HG03457 (cell line): ENCODE results near the gene DDX1.
"Not testable (repeated sequence)": the region's sequence is repeated elsewhere in the genome, so short reads cannot be mapped to it uniquely, and the experiment has no call there.

Experiments used
- ATAC-seq: cut with Tn5 transposase; IDR thresholded peaks from one replicate; pipeline ENCODE4 v1.9.1; 2021; ENCODE audit warnings: moderate number of reproducible peaks; ENCODE audit not compliant: unreplicated experiment

Gene DDX1

DNA sequence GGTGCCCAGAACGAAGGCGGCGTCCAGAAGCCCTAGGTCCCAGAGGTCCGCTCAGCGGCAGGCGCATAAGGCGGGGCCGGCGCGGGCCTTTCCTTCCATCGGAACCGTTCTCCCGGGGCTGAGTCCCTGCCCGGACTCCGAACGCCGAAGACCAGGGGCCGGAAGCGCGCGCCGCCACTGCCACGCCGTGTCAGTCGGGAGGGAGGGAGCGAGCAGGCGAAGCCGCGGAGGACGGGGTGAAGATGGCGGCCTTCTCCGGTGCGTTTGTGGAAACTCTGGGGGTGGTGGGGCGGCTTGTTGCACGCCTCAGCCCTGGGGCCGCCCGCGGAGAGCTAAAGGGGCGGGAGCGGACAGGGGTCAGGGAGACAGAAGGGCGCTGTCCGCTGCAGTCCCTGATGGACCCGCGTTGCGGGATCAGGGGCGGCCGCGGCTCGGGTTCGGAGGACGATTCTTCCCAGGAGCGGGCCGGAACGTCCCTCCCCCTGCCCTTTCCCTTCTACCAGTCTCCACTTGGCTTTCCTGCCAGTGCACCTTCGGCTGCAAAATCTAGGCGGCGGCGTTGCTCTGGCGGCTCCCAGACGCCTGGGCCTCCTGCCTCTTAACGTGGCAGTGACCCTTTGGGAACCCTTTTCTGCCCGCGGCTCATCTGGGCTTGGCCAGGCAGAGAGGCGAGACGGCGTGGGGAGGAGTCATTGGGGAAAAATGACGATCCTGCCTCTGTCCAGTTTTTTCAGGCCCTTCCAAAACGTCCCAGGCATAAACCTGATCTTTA, at the start of gene DDX1:
Gene DDX1 (plus strand): TSS at position 177 of the 772 bp plus-strand sequence. CDS start 66 bp downstream, at position 243.
- peak; percentile 93 for ATAC-seq

DNA sequence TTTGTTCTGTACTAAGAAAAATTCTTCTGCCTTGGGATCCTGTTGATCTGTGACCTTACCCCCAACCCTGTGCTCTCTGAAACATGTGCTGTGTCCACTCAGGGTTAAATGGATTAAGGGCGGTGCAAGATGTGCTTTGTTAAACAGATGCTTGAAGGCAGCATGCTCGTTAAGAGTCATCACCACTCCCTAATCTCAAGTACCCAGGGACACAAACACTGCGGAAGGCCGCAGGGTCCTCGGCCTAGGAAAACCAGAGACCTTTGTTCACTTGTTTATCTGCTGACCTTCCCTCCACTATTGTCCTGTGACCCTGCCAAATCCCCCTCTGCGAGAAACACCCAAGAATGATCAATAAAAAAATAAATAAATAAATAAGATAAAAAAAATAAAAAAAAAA, 49.4 kb upstream of the DDX1 start:
- not testable (repeated sequence) for ATAC-seq

DNA sequence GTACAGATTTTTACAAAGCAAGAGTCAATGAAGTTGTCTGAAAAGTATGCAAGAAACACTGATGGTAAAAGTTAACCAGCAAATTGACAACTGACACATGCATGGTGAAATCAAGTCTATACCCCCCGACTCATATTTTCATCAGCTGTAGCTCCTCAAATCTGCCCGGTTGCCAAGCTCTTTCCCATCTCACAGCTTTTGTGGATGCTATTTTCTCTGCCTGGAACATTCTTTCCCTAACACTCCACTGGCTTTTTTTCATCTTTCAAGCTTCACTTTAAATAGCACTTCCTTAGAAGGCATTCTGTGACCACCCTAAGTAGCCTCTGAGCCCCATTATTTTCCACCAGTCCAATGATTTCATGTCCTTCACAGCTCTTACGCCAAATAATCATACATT, 48.6 kb upstream of the DDX1 start:
- no peak for ATAC-seq

DNA sequence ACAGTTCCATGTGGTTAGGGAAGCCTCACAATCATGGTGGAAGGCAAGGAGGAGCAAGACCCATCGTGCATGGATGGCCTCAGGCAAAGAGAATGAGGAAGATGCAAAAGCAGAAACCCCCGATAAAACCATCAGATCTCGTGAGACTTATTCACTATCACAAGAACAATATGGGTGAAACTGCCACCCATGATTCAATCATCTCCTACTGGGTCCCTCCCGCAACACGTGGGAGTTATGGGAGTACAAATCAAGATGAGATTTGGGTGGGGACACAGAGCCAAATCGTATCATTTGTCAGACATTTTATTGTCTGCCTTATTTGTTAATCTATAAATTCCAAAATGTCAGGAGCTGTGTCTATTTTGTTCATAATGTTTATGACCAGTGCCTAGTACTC, 48.1 kb upstream of the DDX1 start:
- no peak for ATAC-seq

GRCh38 chr2:15544227-15544626, 47.4 kb upstream of the DDX1 start:
- ATAC-seq = no peak

- no peak for ATAC-seq
Measured at GRCh38 chr2:15546297-15547098, 45.2 kb upstream of the DDX1 start.

- no peak for ATAC-seq
Measured at GRCh38 chr2:15547115-15547876, 44.4 kb upstream of the DDX1 start.

GRCh38 chr2:15548974-15549373, 42.7 kb upstream of the DDX1 start:
- ATAC-seq = no peak

GRCh38 chr2:15553519-15553918, 38.1 kb upstream of the DDX1 start:
- ATAC-seq = no peak

DNA sequence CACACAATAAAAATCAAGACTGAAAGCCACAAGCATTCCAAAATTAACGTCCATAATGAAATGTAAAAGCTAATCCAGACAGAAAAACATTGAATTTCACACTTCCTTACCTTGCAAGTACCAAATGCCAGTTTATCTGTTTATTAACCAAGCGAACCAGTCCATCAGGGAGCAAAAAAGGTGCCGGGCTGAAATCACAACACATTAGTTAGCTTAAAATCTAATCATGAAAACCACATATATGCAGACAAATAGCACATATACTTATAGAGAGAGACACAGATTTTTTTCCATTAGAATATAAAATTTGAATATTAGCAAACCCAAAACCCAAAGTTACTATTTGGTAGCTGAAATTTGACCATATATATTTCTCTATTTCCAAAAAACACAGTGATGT, 37.7 kb upstream of the DDX1 start:
- ATAC-seq = no peak

- no peak for ATAC-seq
Measured at GRCh38 chr2:15554525-15555218, 37.0 kb upstream of the DDX1 start.

- no peak for ATAC-seq
Measured at GRCh38 chr2:15555760-15556193, 35.9 kb upstream of the DDX1 start.

DNA sequence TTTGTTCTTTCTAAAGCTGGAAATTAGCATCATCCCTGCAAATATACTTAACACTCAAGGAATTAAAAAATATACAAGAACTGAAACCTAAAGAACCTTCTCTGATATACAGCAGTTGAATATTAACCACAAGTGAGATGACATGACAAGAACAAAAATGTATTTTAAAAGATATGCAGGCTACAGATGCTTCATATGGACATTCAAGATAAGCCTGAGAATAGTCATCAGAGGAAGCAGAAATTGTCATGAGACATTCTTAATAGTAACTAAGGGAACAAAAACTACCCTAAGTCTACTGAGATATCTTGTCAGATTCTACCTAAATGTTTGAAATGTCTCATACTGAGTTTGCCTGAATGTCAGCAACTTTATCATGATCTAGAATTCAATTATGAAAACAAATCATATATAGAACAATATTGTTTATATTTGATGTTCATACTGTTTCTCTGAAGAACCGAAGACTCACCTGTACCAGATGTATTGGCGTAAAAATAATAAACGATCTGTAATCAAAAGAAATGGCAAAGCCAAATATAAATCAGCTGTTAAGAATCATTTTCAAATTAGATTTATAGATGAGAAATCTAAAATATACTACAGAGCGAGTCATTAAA, 35.2 kb upstream of the DDX1 start:
- no peak for ATAC-seq

- no peak for ATAC-seq
Measured at GRCh38 chr2:15557887-15558311, 33.8 kb upstream of the DDX1 start.

DNA sequence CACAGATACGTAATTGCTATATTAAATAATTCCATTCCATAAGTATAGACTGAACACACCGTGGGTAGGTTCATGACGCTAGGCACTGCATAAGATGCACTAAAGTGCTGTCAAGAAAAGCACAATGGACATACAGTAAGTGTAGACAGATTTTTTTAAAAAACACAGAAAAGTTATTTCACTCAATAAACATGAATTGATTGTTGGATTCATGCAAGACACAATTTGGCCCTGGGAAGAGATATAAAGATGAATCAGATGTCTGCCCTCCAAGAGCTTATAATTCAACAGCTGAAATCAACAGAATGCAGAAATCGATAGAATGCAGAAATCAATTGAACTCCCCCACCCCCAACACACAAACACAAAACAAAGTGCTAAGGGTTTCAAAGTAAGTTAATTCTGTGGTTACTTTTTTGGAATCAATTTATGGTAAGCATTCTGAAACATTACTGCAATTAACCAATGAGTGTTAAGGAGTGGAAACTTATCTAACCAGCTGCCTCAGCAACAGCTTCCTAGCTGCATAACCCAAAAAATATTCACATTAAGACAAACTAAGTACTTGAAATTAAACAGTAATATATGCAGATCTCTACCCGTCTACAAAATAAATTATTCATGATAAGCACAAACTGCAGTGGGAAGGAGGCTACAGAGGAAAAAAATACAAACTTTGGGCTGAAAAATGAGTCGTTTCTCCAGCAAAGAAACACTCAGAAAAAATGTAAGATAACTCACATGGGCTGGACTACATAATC, 32.1 kb upstream of the DDX1 start:
- ATAC-seq = no peak

GRCh38 chr2:15560140-15560987, 31.3 kb upstream of the DDX1 start:
- ATAC-seq = peak; percentile 19

- ATAC-seq = peak; percentile 68
Measured at GRCh38 chr2:15560988-15561573, 30.6 kb upstream of the DDX1 start, which contains the start of gene NBAS. Gene NBAS (minus strand): TSS chr2:15561334. CDS start chr2:15561304, 30 bp downstream.
